GM15510 (cell line): ENCODE measurements around the gene YARS1.

Source experiments
- POLR2A ChIP-seq: IDR thresholded peaks from 3 replicates; pipeline ENCODE4 v1.6.1; 2011; ENCODE audit warnings: borderline replicate concordance; ENCODE audit not compliant: insufficient read length; ENCODE audit errors: extremely low read depth

The YARS1 gene

GRCh38 chr1:32733582-32734321 is 83.4 kb downstream of the YARS1 start:
- no peak for TF ChIP-seq POLR2A

- TF ChIP-seq POLR2A: no peak
Observed at GRCh38 chr1:32729254-32730046, 87.7 kb downstream of the YARS1 start.

GRCh38 chr1:32728413-32729077 is 88.6 kb downstream of the YARS1 start:
- TF ChIP-seq POLR2A: no peak

GRCh38 chr1:32727876-32728275 is 89.3 kb downstream of the YARS1 start:
- no peak for TF ChIP-seq POLR2A

- no peak for TF ChIP-seq POLR2A
Observed at GRCh38 chr1:32725615-32725982, 91.6 kb downstream of the YARS1 start.
